ENCODE data around the gene CYP4F2. TPM values are rescaled to one million over a fixed set of nuclear protein-coding genes. Genes with fewer than 3 reads are reported as not detected.
"Not testable (repeated sequence)": the region's sequence is repeated elsewhere in the genome, so short reads cannot be mapped to it uniquely, and the experiment has no call there.

Gene CYP4F2
- not detected in 2 replicates for total RNA-seq

DNA sequence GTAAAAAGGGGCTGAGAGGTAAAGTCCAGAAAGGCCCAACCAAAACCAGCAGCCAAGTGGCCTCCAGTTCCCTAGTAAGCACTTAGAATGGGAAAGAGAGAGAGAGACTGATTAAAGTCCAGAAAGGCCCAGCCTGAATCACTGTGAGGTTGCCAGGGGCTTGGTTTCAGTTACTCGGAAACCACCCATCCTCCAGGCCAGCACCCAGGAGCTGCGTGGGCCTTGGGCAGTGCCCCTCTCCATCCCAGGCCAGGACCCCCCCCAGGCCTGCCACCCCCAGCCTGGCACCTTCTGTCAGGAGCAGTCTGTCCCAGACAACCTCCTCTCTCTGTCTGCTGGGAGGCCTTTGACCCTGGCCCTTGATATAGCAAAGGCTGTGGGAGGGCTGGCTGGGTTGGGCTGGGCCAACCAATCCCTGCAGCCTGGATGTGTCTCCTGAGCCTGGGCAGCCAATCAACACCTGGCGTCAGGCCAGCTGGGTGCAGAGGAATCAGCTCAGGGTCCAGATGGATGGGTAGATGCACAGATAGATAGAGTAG is at the start of gene CYP4F2:
CYP4F2 (minus strand) TSS at position 337 of the 539 bp plus-strand sequence. CDS start 463 bp downstream, outside the sequence.
- Mint-ChIP-seq H3K9me3 (no peaks in the 10 kb centered on the region), H3K4me3 (ENCODE audit: low read depth) (no peak within 1 kb of the TSS)
- DNase-seq (ENCODE audit: low spot score), result no peak

DNA sequence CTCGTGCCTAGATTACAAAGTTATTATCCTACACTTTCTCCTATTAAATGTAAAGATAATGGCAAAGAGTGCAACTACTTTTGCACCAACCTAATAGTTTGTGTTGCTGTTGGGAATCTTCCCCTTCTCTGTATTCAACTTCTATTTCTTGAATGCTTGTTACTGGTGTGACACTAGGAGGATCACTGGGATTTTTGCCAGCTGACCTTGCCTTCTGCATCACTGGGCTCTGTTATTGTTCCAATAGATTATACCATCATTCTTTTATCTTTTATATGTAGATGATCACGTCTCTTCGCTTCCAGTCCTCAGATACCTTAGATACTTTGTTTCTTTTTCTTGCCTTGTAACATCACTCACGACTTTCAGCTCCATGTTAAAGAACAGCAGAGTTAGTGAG is 47.4 kb upstream of the CYP4F2 start:
- intact Hi-C loops (cut with micrococcal nuclease), result no loop called here
- Mint-ChIP-seq H3K9me3 (peaks cover 20% of the 10 kb centered on the region), H3K4me1 (ENCODE audit: low read depth) (no peaks in the 10 kb centered on the region), H3K36me3 (ENCODE audit: low read depth) (peaks cover 5% of the 10 kb centered on the region), H3K4me3 (ENCODE audit: low read depth) (no peak overlapping the region), H3K27ac (no peak overlapping the region), H3K27me3 (ENCODE audit: low read depth) (peaks cover 5% of the 10 kb centered on the region)
- DNase-seq (ENCODE audit: low spot score), result no peak

More for the DNA sequence above, at the start of gene CYP4F2:
- Mint-ChIP-seq H3K27ac (no peak within 1 kb of the TSS), H3K4me1 (ENCODE audit: low read depth) (peaks cover 2% of the 10 kb centered on the region), H3K36me3 (ENCODE audit: low read depth) (no peaks in the 10 kb centered on the region), H3K27me3 (ENCODE audit: low read depth) (peaks cover 23% of the 10 kb centered on the region)
- intact Hi-C loops (cut with micrococcal nuclease), result no loop called here

GRCh38 chr19:15944401-15944800 is 46.5 kb upstream of the CYP4F2 start:
- Mint-ChIP-seq H3K4me1 (ENCODE audit: low read depth) (no peaks in the 10 kb centered on the region), H3K9me3 (peaks cover 13% of the 10 kb centered on the region), H3K36me3 (ENCODE audit: low read depth) (peaks cover 4% of the 10 kb centered on the region), H3K27me3 (ENCODE audit: low read depth) (peaks cover 5% of the 10 kb centered on the region), H3K27ac (no peak overlapping the region), H3K4me3 (ENCODE audit: low read depth) (no peak overlapping the region)
- intact Hi-C loops (cut with micrococcal nuclease), result no loop called here
- no peak for DNase-seq (ENCODE audit: low spot score)

GRCh38 chr19:15937771-15938170 is 39.9 kb upstream of the CYP4F2 start:
- peaks cover 4% of the 10 kb centered on the region for H3K9me3 Mint-ChIP-seq
- DNase-seq (ENCODE audit: low spot score), result no peak
- intact Hi-C loops (cut with micrococcal nuclease), result no loop called here
- H3K27ac Mint-ChIP-seq, result no peak overlapping the region
- H3K36me3 Mint-ChIP-seq (ENCODE audit: low read depth), result no peaks in the 10 kb centered on the region
- no peaks in the 10 kb centered on the region for H3K4me1 Mint-ChIP-seq (ENCODE audit: low read depth)
- no peak overlapping the region for H3K4me3 Mint-ChIP-seq (ENCODE audit: low read depth)
- peaks cover 3% of the 10 kb centered on the region for H3K27me3 Mint-ChIP-seq (ENCODE audit: low read depth)

- Mint-ChIP-seq H3K27ac (no peak overlapping the region), H3K4me3 (ENCODE audit: low read depth) (no peak overlapping the region), H3K4me1 (ENCODE audit: low read depth) (no peaks in the 10 kb centered on the region), H3K36me3 (ENCODE audit: low read depth) (no peaks in the 10 kb centered on the region), H3K27me3 (ENCODE audit: low read depth) (no peaks in the 10 kb centered on the region), H3K9me3 (peaks cover 4% of the 10 kb centered on the region)
- DNase-seq (ENCODE audit: low spot score), result no peak
- intact Hi-C loops (cut with micrococcal nuclease), result no loop called here
These were observed 39.1 kb upstream of the CYP4F2 start for GRCh38 chr19:15936950-15937349.

GRCh38 chr19:15936173-15936572 is 38.3 kb upstream of the CYP4F2 start:
- DNase-seq (ENCODE audit: low spot score), result no peak
- H3K36me3 Mint-ChIP-seq (ENCODE audit: low read depth), result peaks cover 3% of the 10 kb centered on the region
- H3K4me3 Mint-ChIP-seq (ENCODE audit: low read depth), result no peak overlapping the region
- intact Hi-C loops (cut with micrococcal nuclease), result no loop called here
- peaks cover 6% of the 10 kb centered on the region for H3K9me3 Mint-ChIP-seq
- H3K27ac Mint-ChIP-seq, result no peak overlapping the region
- H3K27me3 Mint-ChIP-seq (ENCODE audit: low read depth), result peaks cover 1% of the 10 kb centered on the region
- no peaks in the 10 kb centered on the region for H3K4me1 Mint-ChIP-seq (ENCODE audit: low read depth)

- Mint-ChIP-seq H3K4me1 (ENCODE audit: low read depth) (no peaks in the 10 kb centered on the region), H3K36me3 (ENCODE audit: low read depth) (peaks cover 7% of the 10 kb centered on the region), H3K9me3 (peaks cover 12% of the 10 kb centered on the region), H3K27me3 (ENCODE audit: low read depth) (peaks cover 1% of the 10 kb centered on the region), H3K4me3 (ENCODE audit: low read depth) (no peak overlapping the region), H3K27ac (no peak overlapping the region)
- intact Hi-C loops (cut with micrococcal nuclease), result no loop called here
- DNase-seq (ENCODE audit: low spot score), result no peak
These were observed 37.4 kb upstream of the CYP4F2 start for GRCh38 chr19:15935167-15935702.

DNA sequence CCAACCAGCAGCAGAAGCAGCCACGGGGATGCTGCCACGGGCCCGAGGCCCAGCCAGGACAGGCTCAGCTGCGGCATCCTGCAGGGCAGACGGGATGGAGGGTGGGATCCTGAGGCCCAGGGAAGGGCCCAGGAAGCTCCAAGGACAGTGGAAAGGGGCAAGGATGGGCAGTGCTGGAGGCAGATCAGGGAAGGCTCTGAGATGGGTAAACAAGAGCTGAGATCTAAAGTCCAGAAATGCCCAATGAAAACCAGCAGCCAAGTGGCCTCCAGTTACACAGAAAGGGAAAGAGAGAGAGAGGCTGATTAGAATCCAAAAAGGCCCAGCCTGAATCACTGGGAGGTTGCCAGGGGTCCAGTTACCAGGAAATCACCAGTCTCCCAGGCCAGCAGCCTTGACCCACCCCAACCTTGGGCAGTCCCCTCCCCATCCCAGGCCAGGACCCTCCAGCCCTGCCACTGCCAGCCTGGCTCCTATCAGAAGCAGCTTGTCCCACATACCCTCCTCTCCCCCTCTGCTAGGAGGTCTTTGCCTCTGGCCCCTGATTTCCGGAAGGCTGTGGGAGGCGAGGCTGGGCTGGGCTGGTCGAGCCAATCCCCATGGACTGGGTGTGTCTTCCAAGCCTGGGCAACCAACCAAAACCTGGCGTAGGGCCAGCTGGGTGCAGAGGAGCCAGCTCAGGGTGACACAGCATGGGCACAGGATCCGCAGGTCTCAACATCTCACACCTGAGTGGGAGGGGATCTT is 36.6 kb upstream of the CYP4F2 start, which contains the start of gene CYP4F11:
CYP4F11 (minus strand) TSS at position 198 of the 747 bp plus-strand sequence; CDS start at position 77, 121 bp downstream.
- Mint-ChIP-seq H3K36me3 (ENCODE audit: low read depth) (peaks cover 7% of the 10 kb centered on the region), H3K27me3 (ENCODE audit: low read depth) (peaks cover 1% of the 10 kb centered on the region), H3K9me3 (peaks cover 16% of the 10 kb centered on the region), H3K4me3 (ENCODE audit: low read depth) (no peak within 1 kb of the TSS), H3K27ac (no peak within 1 kb of the TSS), H3K4me1 (ENCODE audit: low read depth) (no peaks in the 10 kb centered on the region)
- no peak for DNase-seq (ENCODE audit: low spot score)
- intact Hi-C loops (cut with micrococcal nuclease), result no loop called here

- intact Hi-C loops (cut with micrococcal nuclease); DNase-seq (ENCODE audit: low spot score); H3K4me1 Mint-ChIP-seq (ENCODE audit: low read depth); H3K4me3 Mint-ChIP-seq (ENCODE audit: low read depth); H3K27me3 Mint-ChIP-seq (ENCODE audit: low read depth); H3K27ac Mint-ChIP-seq; H3K36me3 Mint-ChIP-seq (ENCODE audit: low read depth): not testable (repeated sequence)
- peaks cover 16% of the 10 kb centered on the region for H3K9me3 Mint-ChIP-seq
These were observed 36.0 kb upstream of the CYP4F2 start for GRCh38 chr19:15933761-15934331.

DNA sequence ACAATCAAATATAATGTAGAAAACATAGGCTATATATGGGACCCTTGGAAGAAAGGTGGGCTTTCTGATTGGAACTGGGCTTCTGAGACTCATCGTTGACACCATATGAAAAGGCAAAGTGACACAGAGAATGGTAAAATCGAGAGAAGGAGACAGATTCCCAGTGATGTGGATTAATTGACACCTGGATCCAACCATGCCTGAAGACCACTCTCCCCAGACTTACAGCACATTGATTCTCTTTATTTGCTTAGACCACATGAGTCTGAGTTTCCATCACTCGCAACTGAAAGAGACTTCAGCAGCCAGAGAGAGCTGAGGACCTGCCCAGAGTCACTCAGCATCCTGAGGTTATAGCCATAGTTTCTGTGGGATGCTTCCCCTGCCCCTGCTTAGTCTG is 30.4 kb upstream of the CYP4F2 start:
- peaks cover 7% of the 10 kb centered on the region for H3K36me3 Mint-ChIP-seq (ENCODE audit: low read depth)
- H3K9me3 Mint-ChIP-seq, result peaks cover 12% of the 10 kb centered on the region
- no peak for DNase-seq (ENCODE audit: low spot score)
- intact Hi-C loops (cut with micrococcal nuclease), result no loop called here
- peaks cover 6% of the 10 kb centered on the region for H3K27me3 Mint-ChIP-seq (ENCODE audit: low read depth)
- no peaks in the 10 kb centered on the region for H3K4me1 Mint-ChIP-seq (ENCODE audit: low read depth)
- no peak overlapping the region for H3K27ac Mint-ChIP-seq
- H3K4me3 Mint-ChIP-seq (ENCODE audit: low read depth), result no peak overlapping the region

- intact Hi-C loops (cut with micrococcal nuclease), result no loop called here
- no peaks in the 10 kb centered on the region for H3K4me1 Mint-ChIP-seq (ENCODE audit: low read depth)
These were observed 28.6 kb upstream of the CYP4F2 start for GRCh38 chr19:15926484-15926883.

DNA sequence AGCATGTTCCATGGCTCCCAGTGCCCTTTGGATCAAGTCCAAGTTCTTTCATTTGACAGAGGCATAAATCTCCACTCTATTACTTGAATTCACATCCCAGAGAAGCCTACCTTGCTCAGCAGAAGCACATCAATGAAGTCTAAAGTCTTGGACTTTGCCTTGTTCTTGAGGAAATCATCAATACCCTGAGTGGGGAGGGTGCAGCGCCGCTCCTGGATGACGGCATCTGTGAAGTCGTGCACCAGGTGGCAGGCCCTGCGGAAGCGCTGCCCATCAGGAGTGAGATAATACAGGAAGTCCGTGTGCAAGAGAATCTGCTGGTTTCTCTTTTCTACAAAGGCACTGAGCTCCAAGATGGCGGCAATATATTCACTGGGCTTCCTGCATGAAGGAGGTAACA is 25.8 kb upstream of the CYP4F2 start:
- intact Hi-C loops (cut with micrococcal nuclease), result no loop called here
- no peaks in the 10 kb centered on the region for H3K4me1 Mint-ChIP-seq (ENCODE audit: low read depth)
- H3K27me3 Mint-ChIP-seq (ENCODE audit: low read depth), result peaks cover 17% of the 10 kb centered on the region
- H3K27ac Mint-ChIP-seq, result no peak overlapping the region
- DNase-seq (ENCODE audit: low spot score), result no peak
- H3K9me3 Mint-ChIP-seq, result no peaks in the 10 kb centered on the region
- no peaks in the 10 kb centered on the region for H3K36me3 Mint-ChIP-seq (ENCODE audit: low read depth)
- no peak overlapping the region for H3K4me3 Mint-ChIP-seq (ENCODE audit: low read depth)

More at GRCh38 chr19:15926484-15926883, 28.6 kb upstream of the CYP4F2 start:
- peaks cover 12% of the 10 kb centered on the region for H3K9me3 Mint-ChIP-seq
- no peak overlapping the region for H3K4me3 Mint-ChIP-seq (ENCODE audit: low read depth)
- H3K36me3 Mint-ChIP-seq (ENCODE audit: low read depth), result peaks cover 7% of the 10 kb centered on the region
- H3K27me3 Mint-ChIP-seq (ENCODE audit: low read depth), result peaks cover 6% of the 10 kb centered on the region
- no peak overlapping the region for H3K27ac Mint-ChIP-seq
- DNase-seq (ENCODE audit: low spot score), result no peak

DNA sequence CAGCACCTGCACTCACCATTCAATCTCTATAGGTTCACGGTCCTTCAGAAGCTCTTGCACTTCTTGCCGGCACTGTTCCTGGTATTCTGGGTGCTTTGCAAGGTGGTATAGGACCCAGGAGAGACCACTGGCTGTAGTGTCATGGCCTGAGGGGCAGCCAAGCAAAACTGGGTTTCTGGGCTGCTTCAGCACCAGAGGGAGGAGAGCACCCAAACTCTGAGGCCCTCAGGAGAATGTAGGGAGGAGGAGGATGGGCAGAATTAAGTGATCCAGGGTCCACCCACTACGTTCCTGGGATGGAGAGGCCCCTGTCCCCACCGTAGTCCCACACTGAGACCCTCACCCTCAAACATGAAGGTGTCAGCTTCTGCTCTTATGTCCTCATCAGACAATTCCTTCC is 24.1 kb upstream of the CYP4F2 start:
- DNase-seq (ENCODE audit: low spot score), result no peak

More for the DNA sequence above, 24.1 kb upstream of the CYP4F2 start:
- H3K4me1 Mint-ChIP-seq (ENCODE audit: low read depth), result no peaks in the 10 kb centered on the region
- H3K36me3 Mint-ChIP-seq (ENCODE audit: low read depth), result no peaks in the 10 kb centered on the region
- H3K4me3 Mint-ChIP-seq (ENCODE audit: low read depth), result no peak overlapping the region
- H3K27me3 Mint-ChIP-seq (ENCODE audit: low read depth), result peaks cover 17% of the 10 kb centered on the region
- intact Hi-C loops (cut with micrococcal nuclease), result no loop called here
- H3K9me3 Mint-ChIP-seq, result no peaks in the 10 kb centered on the region
- no peak overlapping the region for H3K27ac Mint-ChIP-seq
